MCF 10A (cell line): ENCODE measurements around the gene POLH. TPM values are rescaled to one million over a fixed set of nuclear protein-coding genes. Genes with fewer than 3 reads are reported as not detected.

ENCODE experiments used
- BruUV-seq: library from RNA; stranded (reverse); fragments of 400-500 nt; replicated peaks from 2 replicates; lab custom pipeline; 2021; lab: Mats Ljungman, UMichigan
- CTCF ChIA-PET: fragments of 300-600 bp; sonication (Branson Sonifier 250); formaldehyde crosslinking; extraction: SDS; loops from one replicate; lab custom pipeline; 2021; ENCODE audit warnings: antibody characterized with exemption, inconsistent platforms; lab: Yijun Ruan, JAX
- POLR2A ChIA-PET: fragments of 300-600, 350-650 bp; sonication (Branson Sonifier 250); formaldehyde crosslinking; extraction: SDS; loops from one replicate; lab custom pipeline; 2020; ENCODE audit warnings: antibody characterized with exemption, inconsistent platforms; lab: Yijun Ruan, JAX
- DNase-seq: peaks from one replicate; pipeline ENCODE4 v3.0.0-alpha.2; 2018; ENCODE audit not compliant: unreplicated experiment
- H3K27ac Mint-ChIP-seq: one replicate; pipeline ENCODE4 v1.8.0; 2022; ENCODE audit warnings: mild to moderate bottlenecking, low read depth, mixed read lengths; ENCODE audit not compliant: unreplicated experiment
- H3K27me3 Mint-ChIP-seq: one replicate; pipeline ENCODE4 v1.8.0; 2022; ENCODE audit warnings: mixed read lengths; ENCODE audit not compliant: insufficient read depth, unreplicated experiment
- H3K36me3 Mint-ChIP-seq: one replicate; pipeline ENCODE4 v1.8.0; 2022; ENCODE audit warnings: mild to moderate bottlenecking, moderate library complexity, mixed read lengths; ENCODE audit not compliant: insufficient read depth, unreplicated experiment
- H3K4me1 Mint-ChIP-seq: one replicate; pipeline ENCODE4 v1.8.0; 2022; ENCODE audit warnings: mixed read lengths; ENCODE audit not compliant: insufficient read depth, unreplicated experiment
- H3K4me3 Mint-ChIP-seq: one replicate; pipeline ENCODE4 v1.8.0; 2022; ENCODE audit warnings: mild to moderate bottlenecking, moderate library complexity, mixed read lengths; ENCODE audit not compliant: unreplicated experiment
- H3K9me3 Mint-ChIP-seq: one replicate; pipeline ENCODE4 v1.8.0; 2022; ENCODE audit warnings: mixed read lengths; ENCODE audit not compliant: unreplicated experiment
- CTCF ChIP-seq: fragments of 200-600 bp; IDR thresholded peaks from one replicate; pipeline ENCODE4 v1.8.0; 2022; ENCODE audit warnings: antibody characterized with exemption, mild to moderate bottlenecking; ENCODE audit not compliant: unreplicated experiment
- intact Hi-C: fragments of 100-400 bp; cut with micrococcal nuclease; formaldehyde crosslinking; loops from 2 replicates; pipeline ENCODE4 v1.14.1; 2022
- total RNA-seq: library from RNA; stranded (reverse); gene quantifications from 2 replicates; pipeline ENCODE4 v1.2.3, GENCODE V29; 2022

POLH gene
- total RNA-seq, 1 experiment from 2014 or later = 36.7 TPM

- H3K27ac Mint-ChIP-seq = peak overlapping the region; percentile 29
Observed at GRCh38 chr6:43622541-43622940, 46.6 kb downstream of the POLH start.

GRCh38 chr6:43623880-43624785, 48.1 kb downstream of the POLH start:
- peaks cover 34% of the 10 kb centered on the region for H3K4me1 Mint-ChIP-seq
- ChIA-PET CTCF (interaction anchor here (1.6 to 2.2 kb wide), 2 partner anchors 13 to 16 kb away, joined by 6 read pairs; no protein-coding TSS in a partner anchor), POLR2A (interaction anchor here (0.7 to 1.2 kb wide), 3 partner anchors 11 to 370 kb away, joined by 3 to 5 read pairs (median 3); no protein-coding TSS in a partner anchor)
- no peaks in the 10 kb centered on the region for H3K27me3 Mint-ChIP-seq
- H3K4me3 Mint-ChIP-seq = no peak overlapping the region
- TF ChIP-seq CTCF = no peak
- intact Hi-C loops = no loop called here
- no peak for DNase-seq
- H3K36me3 Mint-ChIP-seq = peaks cover 49% of the 10 kb centered on the region
- BruUV-seq = no TSS peak
- no peaks in the 10 kb centered on the region for H3K9me3 Mint-ChIP-seq
- H3K27ac Mint-ChIP-seq = peak overlapping the region; percentile 51

More at GRCh38 chr6:43622541-43622940, 46.6 kb downstream of the POLH start:
- ChIA-PET POLR2A (interaction anchor here (0.6 to 1.9 kb wide), 3 partner anchors 13 to 291 kb away, joined by 3 to 7 read pairs (median 3); partner anchors contain the start of gene MAD2L1BP), CTCF (interaction anchor here (0.6 kb wide), 1 partner anchor 13 kb away, joined by 4 read pairs; no protein-coding TSS in a partner anchor)
- H3K9me3 Mint-ChIP-seq = no peaks in the 10 kb centered on the region
- intact Hi-C loops = no loop called here
- H3K36me3 Mint-ChIP-seq = peaks cover 59% of the 10 kb centered on the region
- DNase-seq = no peak
- H3K4me1 Mint-ChIP-seq = peaks cover 30% of the 10 kb centered on the region
- BruUV-seq = no TSS peak
- H3K27me3 Mint-ChIP-seq = no peaks in the 10 kb centered on the region
- TF ChIP-seq CTCF = no peak
- H3K4me3 Mint-ChIP-seq = no peak overlapping the region

GRCh38 chr6:43624786-43625288, 48.9 kb downstream of the POLH start:
- Mint-ChIP-seq H3K36me3 (peaks cover 49% of the 10 kb centered on the region), H3K4me1 (peaks cover 34% of the 10 kb centered on the region), H3K27ac (no peak overlapping the region), H3K4me3 (peak overlapping the region; percentile 30), H3K9me3 (no peaks in the 10 kb centered on the region), H3K27me3 (no peaks in the 10 kb centered on the region)
- intact Hi-C loops = no loop called here
- no peak for TF ChIP-seq CTCF
- DNase-seq = no peak
- no TSS peak for BruUV-seq
- POLR2A ChIA-PET = interaction anchor here (0.7 to 1.2 kb wide), 2 partner anchors 11 to 13 kb away, joined by 3 to 5 read pairs; no protein-coding TSS in a partner anchor
- CTCF ChIA-PET = interaction anchor here (1.6 to 2.2 kb wide), 2 partner anchors 14 to 17 kb away, joined by 6 read pairs; no protein-coding TSS in a partner anchor
